Endothelial cell of umbilical vein (primary cell): Measurements from ENCODE around the gene FAM20B. TPM values are rescaled to one million over a fixed set of nuclear protein-coding genes. Genes with fewer than 3 reads are reported as not detected.
"Not testable (repeated sequence)": the region's sequence is repeated elsewhere in the genome, so short reads cannot be mapped to it uniquely, and the experiment has no call there.

Source experiments
- BruUV-seq: library from RNA; stranded (reverse); fragments of 400-500 nt; replicated peaks from 2 replicates; lab custom pipeline; 2021; lab: Mats Ljungman, UMichigan
- CTCF ChIA-PET: fragments of 300-600, 350-600 bp; sonication (Branson Sonifier 250); formaldehyde crosslinking; loops from one replicate; lab custom pipeline; 2021; ENCODE audit warnings: antibody characterized with exemption, inconsistent platforms; lab: Charles Lee
- POLR2A ChIA-PET: fragments of 300-600, 350-600 bp; sonication (Branson Sonifier 250); formaldehyde crosslinking; loops from one replicate; lab custom pipeline; 2021; ENCODE audit warnings: antibody characterized with exemption, inconsistent platforms; lab: Charles Lee
- DNase-seq: peaks from one replicate; pipeline ENCODE4 v3.0.0-alpha.2; 2011; ENCODE audit warnings: low read depth, low spot score
- FAIRE-seq: peaks from 2 replicates; lab custom pipeline; 2011; peaks lifted over from hg19 to GRCh38; lab: Jason Lieb, UNC
- H2AFZ ChIP-seq: 2 replicates; pipeline ENCODE4 v1.6.0; 2012; ENCODE audit warnings: low read depth, low read length, control low read depth, inconsistent platforms
- H3K27ac ChIP-seq: 2 replicates; pipeline ENCODE4 v1.5.1; 2011; ENCODE audit warnings: low read depth, mild to moderate bottlenecking, control low read depth, low read length, moderate library complexity; ENCODE audit not compliant: insufficient read depth
- H3K27me3 ChIP-seq, 2 experiments: 2 replicates each; pipeline versions ENCODE4 v1.6.0 to v1.6.1; 2011; ENCODE audit warnings: low read length in 2 of 2, mixed read lengths in 1 of 2; ENCODE audit not compliant: control insufficient read depth in 2 of 2, insufficient read depth in 2 of 2
- H3K36me3 ChIP-seq, 2 experiments: 2 replicates in 1 of 2; 3 replicates in 1 of 2; pipeline ENCODE4 v1.5.1; 2011; ENCODE audit warnings: low read length in 2 of 2, mild to moderate bottlenecking in 1 of 2, moderate library complexity in 1 of 2; ENCODE audit not compliant: control insufficient read depth in 2 of 2, insufficient read depth in 2 of 2; ENCODE audit errors: extremely low read depth in 1 of 2
- H3K4me1 ChIP-seq: 3 replicates; pipeline ENCODE4 v1.5.1; 2011; ENCODE audit warnings: mild to moderate bottlenecking, low read length; ENCODE audit not compliant: control insufficient read depth, insufficient read depth; ENCODE audit errors: extremely low read depth
- H3K4me2 ChIP-seq: 2 replicates; pipeline ENCODE4 v1.6.1; 2011; ENCODE audit warnings: low read length, control low read depth, mixed read lengths; ENCODE audit not compliant: insufficient read depth
- H3K4me3 ChIP-seq, 3 experiments: fragments of 200-600 bp in 1 of 3; sonication (generic), shearing (Covaris generic) in 1 of 3; replicated peaks in 1 of 3; 2 replicates each; pipeline ENCODE4 v1.5.1; 2011 to 2016; ENCODE audit warnings: control low read depth in 3 of 3, low read length in 3 of 3, mild to moderate bottlenecking in 2 of 3, inconsistent platforms in 1 of 3, low read depth in 1 of 3, moderate library complexity in 1 of 3; ENCODE audit not compliant: insufficient read depth in 1 of 3
- H3K79me2 ChIP-seq: 2 replicates; pipeline ENCODE4 v1.6.0; 2012; ENCODE audit warnings: low read length, inconsistent platforms; ENCODE audit not compliant: control insufficient read depth, insufficient read depth
- H3K9ac ChIP-seq: replicated peaks from 2 replicates; pipeline ENCODE3; 2011; ENCODE audit warnings: low read length, control low read depth; ENCODE audit not compliant: insufficient read depth; ENCODE audit errors: extremely low read depth
- H3K9me1 ChIP-seq: replicated peaks from 3 replicates; pipeline ENCODE4 v1.6.0; 2011; ENCODE audit warnings: mild to moderate bottlenecking, low read length; ENCODE audit not compliant: control insufficient read depth, insufficient read depth; ENCODE audit errors: extremely low read depth
- H3K9me3 ChIP-seq: replicated peaks from 2 replicates; pipeline ENCODE4 v1.5.1; 2012; ENCODE audit warnings: low read length, inconsistent platforms; ENCODE audit not compliant: control insufficient read depth, insufficient read depth
- H4K20me1 ChIP-seq: replicated peaks from 2 replicates; pipeline ENCODE3; 2011; ENCODE audit warnings: mild to moderate bottlenecking, low read length; ENCODE audit not compliant: control insufficient read depth, insufficient read depth; ENCODE audit errors: extremely low read depth
- GATA2 ChIP-seq: IDR thresholded peaks from 2 replicates; pipeline ENCODE4 v1.7.0; 2011; ENCODE audit warnings: low read depth, mild to moderate bottlenecking, moderate library complexity, mixed read lengths, low read length; ENCODE audit not compliant: insufficient read length, insufficient read depth
- POLR2AphosphoS5 ChIP-seq: IDR thresholded peaks from 2 replicates; pipeline ENCODE4 v1.6.1; 2012; ENCODE audit warnings: low read depth, mild to moderate bottlenecking, control low read depth, low read length, moderate library complexity; ENCODE audit not compliant: insufficient read depth
- dilution Hi-C: fragments of 300-500 bp; cut with MboI; formaldehyde crosslinking; loops from one replicate; pipeline ENCODE4 v1.15.0; 2019; ENCODE audit warnings: low sequenced_read_pairs; ENCODE audit not compliant: extremely low pct_ligation_motif_present
- intact Hi-C: fragments of 100-400 bp; cut with micrococcal nuclease; formaldehyde crosslinking; loops from one replicate; pipeline ENCODE4 v1.10.0; 2022
- polyA plus RNA-seq, 4 experiments: library from polyadenylated mRNA; depleted of rRNA in 3 of 4; stranded (reverse) in 3 of 4; unstranded in 1 of 4; fragments of >200 nt; gene quantifications; 2 replicates each; pipeline versions ENCODE4 v1.2.1 to v1.2.3, GENCODE V29; 2011 to 2012; ENCODE audit warnings: missing spikeins in 1 of 4
- total RNA-seq: library from RNA; stranded (reverse); gene quantifications from 2 replicates; pipeline ENCODE4 v1.2.3, GENCODE V29; 2021
- TF ChIP-seq, protein P1 (sequence below), 2 donors: IDR thresholded peaks; 1 replicate in 1 of 2; 2 replicates in 1 of 2; pipeline ENCODE4 v1.5.1; 2011; ENCODE audit warnings: low read length in 2 of 2, mild to moderate bottlenecking in 2 of 2, moderate library complexity in 2 of 2, control low read depth in 1 of 2, inconsistent platforms in 1 of 2, low read depth in 1 of 2; ENCODE audit not compliant: insufficient read depth in 1 of 2; ENCODE audit errors: extremely low read depth in 1 of 2

FAM20B gene
- total and polyA plus RNA-seq, 2 donors (not counting 3 experiments of a cell fraction or from before 2014, with no cell fraction given) = 10.0 to 35.1 TPM

- CTCF ChIA-PET = interaction anchor here (1.0 to 9.5 kb wide), 9 partner anchors 28 to 702 kb away, joined by 3 to 349 read pairs (median 10); no protein-coding TSS in a partner anchor
- H3K36me3 ChIP-seq = no peaks in the 10 kb centered on the region
- H4K20me1 ChIP-seq = no peaks in the 10 kb centered on the region
- BruUV-seq = no TSS peak
- H3K4me3 ChIP-seq = no peak overlapping the region
- no peak for TF ChIP-seq GATA2
- TF ChIP-seq POLR2AphosphoS5 = no peak
- TF ChIP-seq, protein P1, sequence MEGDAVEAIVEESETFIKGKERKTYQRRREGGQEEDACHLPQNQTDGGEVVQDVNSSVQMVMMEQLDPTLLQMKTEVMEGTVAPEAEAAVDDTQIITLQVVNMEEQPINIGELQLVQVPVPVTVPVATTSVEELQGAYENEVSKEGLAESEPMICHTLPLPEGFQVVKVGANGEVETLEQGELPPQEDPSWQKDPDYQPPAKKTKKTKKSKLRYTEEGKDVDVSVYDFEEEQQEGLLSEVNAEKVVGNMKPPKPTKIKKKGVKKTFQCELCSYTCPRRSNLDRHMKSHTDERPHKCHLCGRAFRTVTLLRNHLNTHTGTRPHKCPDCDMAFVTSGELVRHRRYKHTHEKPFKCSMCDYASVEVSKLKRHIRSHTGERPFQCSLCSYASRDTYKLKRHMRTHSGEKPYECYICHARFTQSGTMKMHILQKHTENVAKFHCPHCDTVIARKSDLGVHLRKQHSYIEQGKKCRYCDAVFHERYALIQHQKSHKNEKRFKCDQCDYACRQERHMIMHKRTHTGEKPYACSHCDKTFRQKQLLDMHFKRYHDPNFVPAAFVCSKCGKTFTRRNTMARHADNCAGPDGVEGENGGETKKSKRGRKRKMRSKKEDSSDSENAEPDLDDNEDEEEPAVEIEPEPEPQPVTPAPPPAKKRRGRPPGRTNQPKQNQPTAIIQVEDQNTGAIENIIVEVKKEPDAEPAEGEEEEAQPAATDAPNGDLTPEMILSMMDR (IDR thresholded peaks at IDR 0.05; ENCODE audit: extremely low read depth in 1 of 2, insufficient read depth in 1 of 2, low read depth in 1 of 2, low read length in 2 of 2) = no peak
- no peaks in the 10 kb centered on the region for H3K9me3 ChIP-seq
- no peak overlapping the region for H3K27ac ChIP-seq
- FAIRE-seq (no peak), DNase-seq (no peak)
- no peak overlapping the region for H3K4me2 ChIP-seq
- intact Hi-C loops (no loop called here), dilution Hi-C loops (loop anchor here (25.0 kb wide), 1 partner anchor 239 kb away; no protein-coding TSS in a partner anchor)
- no peaks in the 10 kb centered on the region for H3K4me1 ChIP-seq
- no peak overlapping the region for H3K9ac ChIP-seq
- no peaks in the 10 kb centered on the region for H3K27me3 ChIP-seq
- H2AFZ ChIP-seq = no peak overlapping the region
- H3K79me2 ChIP-seq = no peaks in the 10 kb centered on the region
- H3K9me1 ChIP-seq = no peaks in the 10 kb centered on the region
- POLR2A ChIA-PET = no interaction called here
These were observed 24.2 kb upstream of the FAM20B start for GRCh38 chr1:179001451-179001850.

DNA sequence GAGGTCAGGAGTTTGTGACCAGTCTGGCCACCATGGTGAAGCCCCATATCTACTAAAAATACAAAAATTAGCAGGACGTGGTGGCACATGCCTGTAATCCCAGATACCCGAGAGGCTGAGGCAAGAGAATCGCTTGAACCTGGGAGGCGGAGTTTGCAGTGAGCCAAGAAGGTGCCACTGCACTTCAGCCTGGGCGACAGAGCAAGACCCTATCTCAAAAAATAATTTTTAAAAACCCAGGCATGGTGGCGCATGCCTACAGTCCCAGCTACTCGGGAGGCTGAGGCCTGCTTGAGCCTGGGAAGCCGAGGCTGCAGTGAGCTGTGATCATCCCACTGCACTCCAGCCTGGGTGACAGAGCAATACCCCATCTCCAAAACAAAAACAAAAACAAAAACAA lies 23.6 kb upstream of the FAM20B start:
- H3K79me2 ChIP-seq, H3K27me3 ChIP-seq, H3K9ac ChIP-seq, H3K4me3 ChIP-seq, H3K4me1 ChIP-seq, H3K36me3 ChIP-seq, BruUV-seq, H2AFZ ChIP-seq, H3K27ac ChIP-seq, FAIRE-seq, H4K20me1 ChIP-seq, H3K9me3 ChIP-seq, H3K4me2 ChIP-seq, DNase-seq, H3K9me1 ChIP-seq: not testable (repeated sequence)
- CTCF ChIA-PET = interaction anchor here (0.6 to 9.5 kb wide), 51 partner anchors 11 to 702 kb away, joined by 3 to 349 read pairs (median 5); partner anchors contain the start of gene RALGPS2
- POLR2A ChIA-PET = interaction anchor here (1.1 kb wide), 1 partner anchor 249 kb away, joined by 3 read pairs; no protein-coding TSS in a partner anchor
- intact Hi-C loops (loop anchor here (1.0 to 2.0 kb wide), 7 partner anchors 190 to 691 kb away; no protein-coding TSS in a partner anchor), dilution Hi-C loops (loop anchor here (25.0 kb wide), 1 partner anchor 240 kb away; no protein-coding TSS in a partner anchor)
